Measurements from ENCODE around the gene LRRC56.
"Not testable (repeated sequence)": the region's sequence is repeated elsewhere in the genome, so short reads cannot be mapped to it uniquely, and the experiment has no call there.

Gene LRRC56

GRCh38 chr11:501683-502287 lies 35.5 kb upstream of the LRRC56 start:
- no peak for DNase-seq

DNA sequence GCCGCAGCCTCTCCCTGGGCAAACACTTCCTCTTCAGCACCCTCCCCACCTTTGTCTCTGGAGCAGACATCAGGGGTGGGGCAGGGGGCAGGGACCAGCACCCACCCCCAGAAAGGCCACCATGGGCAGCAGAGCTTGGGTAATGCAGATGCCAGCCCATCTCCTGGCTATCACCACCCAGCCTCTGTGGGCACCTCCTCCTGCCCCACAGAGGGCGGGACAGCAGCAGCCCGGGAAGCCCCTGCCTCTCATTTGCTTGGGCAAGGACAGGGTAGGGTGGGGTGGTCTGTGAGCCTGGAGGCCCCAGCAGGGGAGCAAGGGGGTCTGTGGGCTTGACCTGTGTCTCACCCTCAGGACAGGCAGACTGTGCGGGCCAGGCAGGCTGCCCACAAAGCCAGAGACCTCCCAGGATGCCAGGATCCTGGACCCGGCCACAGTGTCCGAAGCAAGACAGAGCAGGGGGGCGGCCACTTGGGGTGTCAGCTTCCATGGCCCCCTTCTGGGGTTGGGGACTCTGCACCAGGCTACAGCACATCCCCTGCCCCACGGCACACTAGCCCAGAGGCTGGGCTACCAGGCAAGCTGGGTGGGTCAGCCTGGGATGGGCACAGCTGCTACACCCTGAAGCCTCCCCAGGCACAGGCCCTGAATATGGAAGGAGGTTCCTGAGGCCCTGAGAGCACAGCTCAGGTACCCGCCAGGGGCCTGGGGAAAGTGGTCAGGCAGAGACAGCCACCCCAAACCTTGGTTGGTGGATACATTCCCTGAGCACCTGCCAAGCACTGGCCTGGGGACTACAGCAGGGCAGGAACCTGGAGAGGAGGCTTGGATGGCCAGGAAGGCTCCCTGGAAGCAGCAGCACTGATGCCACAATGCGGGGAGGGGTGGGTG lies 34.8 kb upstream of the LRRC56 start:
- DNase-seq: no peak

DNA sequence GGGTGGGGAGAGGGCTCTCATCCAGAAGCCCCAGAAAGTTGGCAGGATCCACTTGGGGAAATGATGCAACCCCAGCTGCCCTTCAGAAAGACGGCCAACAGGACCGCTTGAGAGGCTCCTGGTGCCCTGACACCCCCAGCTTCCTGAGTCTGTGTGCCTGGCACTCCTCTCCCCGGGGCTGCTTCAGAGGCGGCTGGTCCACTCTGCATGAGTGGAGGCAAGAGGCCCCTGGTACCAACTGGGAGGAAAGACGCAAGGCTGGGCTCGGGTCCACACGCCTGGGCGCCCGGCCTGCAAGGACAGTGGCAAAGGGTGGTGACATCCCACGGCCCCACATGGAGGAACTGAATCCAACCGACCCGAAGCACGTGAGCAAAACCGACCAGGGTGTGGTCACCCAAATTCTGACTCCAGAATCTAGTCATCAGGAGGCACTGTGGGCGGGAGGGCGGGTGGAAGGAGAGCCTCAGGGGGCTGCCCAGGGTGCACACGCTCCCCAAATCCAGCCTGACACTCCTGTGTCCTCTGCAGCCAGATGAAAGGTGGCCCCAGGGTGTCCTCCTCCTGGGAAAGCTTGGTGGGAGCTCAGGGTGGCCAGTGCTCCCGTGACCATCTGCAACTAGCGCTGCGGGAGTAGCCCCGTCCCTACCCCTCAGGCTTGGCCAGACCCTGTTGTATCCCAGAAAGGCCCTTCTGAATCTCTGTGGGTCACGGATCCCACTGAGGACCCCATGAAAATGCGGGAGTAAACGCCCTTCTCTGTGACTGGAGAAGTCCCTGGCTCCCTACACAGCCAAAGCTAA lies 33.9 kb upstream of the LRRC56 start:
- DNase-seq: no peak

DNA sequence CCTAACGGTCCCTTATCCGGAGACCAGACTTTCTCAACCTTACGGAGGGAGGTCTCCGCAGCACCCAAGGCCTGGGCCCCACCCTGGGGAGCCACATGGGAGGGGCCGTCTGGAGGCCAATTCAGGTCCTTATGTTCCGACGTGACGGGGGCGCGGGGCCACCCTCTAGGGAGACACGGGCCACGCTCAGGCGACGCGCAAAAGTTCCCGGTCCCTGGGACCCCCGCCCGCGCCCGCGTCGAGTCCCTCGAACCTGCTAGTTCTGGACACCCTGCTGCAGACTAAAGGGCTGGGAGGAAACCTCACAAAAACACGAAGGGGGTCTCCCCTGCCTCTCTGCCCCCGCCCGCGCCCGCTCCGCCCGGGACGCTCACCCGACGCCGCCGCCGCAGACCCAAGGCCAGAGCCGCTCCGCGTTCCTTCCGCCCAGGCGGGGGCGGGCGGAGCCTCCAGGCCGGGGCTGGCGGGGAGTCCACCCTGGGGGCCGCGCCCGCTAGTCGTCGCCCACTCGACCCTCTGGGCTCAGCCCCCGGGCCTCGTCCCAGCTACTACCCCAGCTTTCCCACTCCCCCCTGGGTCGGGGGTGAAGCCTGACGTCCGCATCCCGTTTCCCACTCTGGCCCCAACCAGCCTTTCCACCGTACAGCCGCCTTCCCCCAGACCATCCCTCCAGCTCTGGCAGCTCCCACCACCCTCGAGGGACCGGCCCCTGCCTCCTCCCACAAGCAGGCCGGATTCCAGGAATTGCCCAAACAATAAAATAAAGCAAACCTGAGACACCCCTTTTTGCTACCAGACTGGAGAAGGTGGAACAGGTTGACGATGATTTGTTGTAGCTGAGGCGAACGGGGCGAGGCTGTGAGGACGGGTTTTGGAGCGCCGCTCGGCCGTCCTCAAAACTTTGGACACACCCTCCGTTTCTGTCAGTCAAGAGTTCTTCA lies 33.0 kb upstream of the LRRC56 start:
- DNase-seq: no peak

- DNase-seq: no peak
Observed at GRCh38 chr11:504994-505344, 32.4 kb upstream of the LRRC56 start.

DNA sequence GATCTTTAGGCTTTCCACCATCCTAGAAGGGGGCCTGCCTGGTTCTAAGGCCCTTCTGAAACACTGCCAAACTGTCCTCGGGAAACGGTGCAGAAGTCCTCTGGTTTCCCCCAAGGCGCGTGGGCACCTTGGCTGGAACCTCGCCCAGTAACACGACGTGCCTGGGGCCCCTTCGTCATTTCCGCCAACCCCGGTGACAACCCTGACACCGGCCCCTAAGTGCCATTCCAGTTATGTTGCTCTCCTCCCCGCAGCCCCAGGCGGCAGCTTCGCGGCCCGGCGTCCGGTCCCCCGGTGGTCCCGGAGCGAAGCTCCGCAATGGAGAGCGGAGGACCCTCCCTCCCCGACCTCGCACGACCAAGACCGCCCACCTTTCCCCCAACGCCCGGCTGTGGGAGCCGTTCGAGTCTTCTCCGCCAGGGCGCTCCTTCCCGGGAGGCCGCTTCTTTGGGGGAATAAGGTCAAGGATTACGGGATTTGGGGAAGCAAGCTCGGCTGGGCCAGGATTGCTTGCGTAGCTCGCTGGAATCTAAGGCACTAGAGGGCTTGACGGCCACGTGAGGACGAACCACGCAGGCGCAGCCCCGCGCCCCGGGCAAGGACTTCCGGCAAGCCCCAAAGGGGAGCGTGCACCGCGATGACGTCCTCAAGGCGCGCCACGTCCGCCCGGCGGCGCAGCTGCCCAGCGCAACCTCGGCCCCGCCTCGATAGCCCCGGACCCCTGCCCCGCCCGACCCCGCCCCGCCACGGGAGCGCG lies 30.9 kb upstream of the LRRC56 start:
- DNase-seq: peak; percentile 97

GRCh38 chr11:506995-507726 lies 30.2 kb upstream of the LRRC56 start, which contains the start of gene RNH1:
Gene RNH1, minus strand, starts transcription at chr11:507242. Its CDS starts 5,080 bp downstream, at chr11:502162.
- DNase-seq: peak; percentile 99

GRCh38 chr11:507727-508515 lies 29.4 kb upstream of the LRRC56 start:
- DNase-seq: no peak

- DNase-seq: no peak
Observed at GRCh38 chr11:508956-509355, 28.4 kb upstream of the LRRC56 start.

DNA sequence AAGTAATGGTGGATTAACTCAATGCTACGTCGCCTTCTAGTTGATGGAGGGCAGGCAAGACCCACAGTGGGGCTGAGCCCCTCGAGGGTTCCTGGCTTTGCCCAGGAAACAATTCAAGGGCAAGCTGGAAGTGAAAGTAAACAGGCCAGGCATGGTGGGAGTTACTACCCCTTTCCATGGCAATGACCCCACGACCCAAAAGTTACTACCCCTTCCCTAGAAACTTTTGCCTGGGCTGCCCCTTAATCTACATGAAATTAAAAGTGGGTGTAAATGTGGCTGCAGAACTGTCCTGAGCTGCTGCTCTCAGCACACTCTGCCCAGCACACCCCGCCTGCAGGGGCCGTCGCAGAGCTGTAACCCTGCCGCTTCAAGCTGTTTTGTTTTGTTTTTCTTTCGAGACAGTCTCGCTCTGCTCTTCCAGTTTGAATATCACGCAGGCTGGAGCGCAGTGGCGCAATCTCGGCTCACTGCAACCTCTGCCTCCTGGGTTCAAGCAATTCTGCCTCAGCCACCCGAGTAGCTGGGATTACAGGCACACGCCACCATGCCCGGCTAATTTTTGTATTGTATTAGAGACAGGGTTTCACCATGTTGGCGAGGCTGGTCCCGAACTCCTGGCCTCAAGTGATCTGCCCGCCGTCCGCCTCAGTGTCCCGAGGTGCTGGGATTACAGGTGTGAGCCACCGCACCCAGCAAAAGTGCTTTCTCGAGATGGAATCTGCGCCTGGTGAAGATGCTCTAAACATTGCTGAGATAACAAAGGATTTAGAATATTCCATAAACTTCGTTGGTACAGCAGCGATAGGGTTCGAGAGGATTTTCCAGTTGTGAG lies 24.3 kb upstream of the LRRC56 start:
- no peak for DNase-seq

DNA sequence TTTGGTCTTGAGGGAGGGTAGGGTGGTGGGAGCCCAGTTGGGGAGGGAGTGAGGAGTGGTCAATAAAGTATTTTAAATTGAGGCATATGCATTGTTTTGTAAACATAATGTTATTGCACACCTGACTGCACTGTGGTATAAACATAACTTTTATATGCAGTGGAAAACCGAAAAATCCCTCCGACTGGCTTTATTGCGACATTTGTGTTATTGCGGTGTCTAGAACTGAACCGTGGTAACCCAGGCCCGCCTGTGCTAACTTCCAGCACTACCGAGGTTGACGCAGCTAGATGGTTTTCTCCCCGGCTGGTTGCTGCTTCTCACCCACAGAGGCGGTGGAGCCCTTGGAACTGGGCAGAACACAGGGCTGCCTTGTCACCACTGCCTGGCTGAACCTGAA lies 22.7 kb upstream of the LRRC56 start:
- DNase-seq: no peak

GRCh38 chr11:515131-515530 lies 22.2 kb upstream of the LRRC56 start:
- no peak for DNase-seq

- DNase-seq: no peak
Observed at GRCh38 chr11:516400-516799, 20.9 kb upstream of the LRRC56 start.

GRCh38 chr11:516918-517685 lies 20.2 kb upstream of the LRRC56 start:
- not testable (repeated sequence) for DNase-seq

GRCh38 chr11:518463-519202 lies 18.7 kb upstream of the LRRC56 start:
- peak; percentile 89 for DNase-seq

DNA sequence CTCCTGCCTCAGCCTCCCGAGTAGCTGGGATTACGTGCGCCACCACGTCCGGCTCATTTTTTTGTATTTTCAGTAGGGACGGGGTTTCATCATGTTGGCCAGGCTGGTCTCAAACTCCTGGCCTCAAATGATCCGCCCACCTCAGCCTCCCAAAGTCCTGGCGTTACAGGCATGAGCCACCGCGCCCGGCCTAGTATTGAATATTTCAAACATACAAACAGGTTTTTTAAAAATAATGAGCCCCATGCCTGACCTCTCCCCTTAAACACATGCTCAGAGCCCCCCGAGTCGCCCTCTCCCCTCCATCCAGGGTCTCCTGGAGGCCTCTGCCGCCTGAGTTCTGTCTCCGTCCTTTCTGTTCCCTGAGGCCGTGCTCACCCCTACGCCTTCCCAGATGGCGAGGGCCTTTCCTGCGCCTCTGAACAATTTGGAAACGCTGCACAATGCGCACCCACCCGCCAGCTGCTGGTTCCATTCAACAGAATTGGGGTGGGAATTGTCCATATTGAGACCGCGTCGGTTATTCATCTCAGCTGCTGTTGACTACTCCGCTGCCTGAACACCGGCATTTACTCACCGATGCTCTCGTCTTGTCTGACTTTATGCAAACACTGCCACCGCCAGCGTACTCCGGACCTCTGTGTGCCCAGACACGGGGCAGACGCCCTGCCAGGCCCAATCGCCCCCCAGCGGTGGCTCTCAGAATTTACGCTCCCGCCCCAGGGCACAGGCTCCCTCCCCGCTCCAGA lies 16.7 kb upstream of the LRRC56 start:
- DNase-seq: no peak

- DNase-seq: no peak
Observed at GRCh38 chr11:521177-521688, 16.1 kb upstream of the LRRC56 start.
